ENCODE results near the gene PDE9A.

Gene PDE9A

GRCh38 chr21:42683371-42684108 is 30.1 kb downstream of the PDE9A start:
- DNase-seq (ENCODE audit: extremely low spot score): no peak
- CTCF ChIA-PET: no interaction called here
- POLR2A ChIA-PET: no interaction called here
- no peak for TF ChIP-seq CTCF (IDR thresholded peaks at IDR 0.05; ENCODE audit: control extremely low read depth, extremely low read depth, low read depth, missing control alignments)

- no peak for TF ChIP-seq CTCF (IDR thresholded peaks at IDR 0.05; ENCODE audit: control extremely low read depth, extremely low read depth, low read depth, missing control alignments)
- ChIA-PET POLR2A (no interaction called here), CTCF (no interaction called here)
- no peak for DNase-seq (ENCODE audit: extremely low spot score)
Observed at GRCh38 chr21:42684109-42684916, 30.9 kb downstream of the PDE9A start.

- no peak for DNase-seq (ENCODE audit: extremely low spot score)
- ChIA-PET POLR2A (no interaction called here), CTCF (no interaction called here)
- no peak for TF ChIP-seq CTCF (IDR thresholded peaks at IDR 0.05; ENCODE audit: control extremely low read depth, extremely low read depth, low read depth, missing control alignments)
Observed at GRCh38 chr21:42685036-42685435, 31.6 kb downstream of the PDE9A start.

- no peak for TF ChIP-seq CTCF (IDR thresholded peaks at IDR 0.05; ENCODE audit: control extremely low read depth, extremely low read depth, low read depth, missing control alignments)
- no peak for DNase-seq (ENCODE audit: extremely low spot score)
- ChIA-PET POLR2A (no interaction called here), CTCF (no interaction called here)
Observed at GRCh38 chr21:42685954-42686500, 32.6 kb downstream of the PDE9A start.

GRCh38 chr21:42687796-42688195 is 34.4 kb downstream of the PDE9A start:
- DNase-seq (ENCODE audit: extremely low spot score): no peak
- ChIA-PET POLR2A (no interaction called here), CTCF (no interaction called here)
- no peak for TF ChIP-seq CTCF (IDR thresholded peaks at IDR 0.05; ENCODE audit: control extremely low read depth, extremely low read depth, low read depth, missing control alignments)

GRCh38 chr21:42688226-42688840 is 34.9 kb downstream of the PDE9A start:
- DNase-seq (ENCODE audit: extremely low spot score): no peak
- ChIA-PET POLR2A (no interaction called here), CTCF (no interaction called here)
- no peak for TF ChIP-seq CTCF (IDR thresholded peaks at IDR 0.05; ENCODE audit: control extremely low read depth, extremely low read depth, low read depth, missing control alignments)
